Coronary artery (tissue), 2 donors: ENCODE results near the gene MB21D2.

Source experiments
- DNase-seq: peaks from one replicate; pipeline ENCODE4 v3.0.0-alpha.2; 2017; ENCODE audit warnings: low spot score
- H3K27ac ChIP-seq, 2 donors: fragments of 200-600 bp; sonication (generic); one replicate each; pipeline ENCODE4 v1.5.1; 2016 to 2019
- H3K4me3 ChIP-seq: fragments of 200-600 bp; sonication (generic); 2 replicates; pipeline ENCODE4 v1.5.1; 2016; ENCODE audit warnings: mild to moderate bottlenecking, moderate library complexity
- CTCF ChIP-seq: fragments of 200-600 bp; sonication (generic); IDR thresholded peaks from one replicate; pipeline ENCODE4 v1.5.1; 2019; ENCODE audit warnings: antibody characterized with exemption

Gene MB21D2

GRCh38 chr3:192947421-192947820 is 29.8 kb upstream of the MB21D2 start:
- Histone ChIP-seq H3K4me3 (no peak overlapping the region), H3K27ac (no peak overlapping the region)
- TF ChIP-seq CTCF: no peak
- no peak for DNase-seq

GRCh38 chr3:192943393-192943792 is 25.7 kb upstream of the MB21D2 start:
- no peak overlapping the region for H3K4me3 ChIP-seq
- no peak for DNase-seq
- no peak overlapping the region for H3K27ac ChIP-seq
- no peak for TF ChIP-seq CTCF

GRCh38 chr3:192942625-192943024 is 25.0 kb upstream of the MB21D2 start:
- no peak overlapping the region for H3K27ac ChIP-seq
- H3K4me3 ChIP-seq: no peak overlapping the region
- DNase-seq: no peak
- TF ChIP-seq CTCF: no peak

- Histone ChIP-seq H3K4me3 (no peak overlapping the region), H3K27ac (no peak overlapping the region)
- TF ChIP-seq CTCF: no peak
- DNase-seq: no peak
Measured at GRCh38 chr3:192940129-192940528, 22.5 kb upstream of the MB21D2 start.

- no peak for DNase-seq
- Histone ChIP-seq H3K4me3 (no peak overlapping the region), H3K27ac (no peak overlapping the region)
- TF ChIP-seq CTCF: no peak
Measured at GRCh38 chr3:192935441-192935840, 17.8 kb upstream of the MB21D2 start.

GRCh38 chr3:192933779-192934460 is 16.3 kb upstream of the MB21D2 start:
- TF ChIP-seq CTCF: no peak
- Histone ChIP-seq H3K27ac (no peak overlapping the region), H3K4me3 (no peak overlapping the region)
- no peak for DNase-seq

- no peak for DNase-seq
- H3K4me3 ChIP-seq: no peak overlapping the region
- H3K27ac ChIP-seq: no peak overlapping the region
- TF ChIP-seq CTCF: no peak
Measured at GRCh38 chr3:192933259-192933658, 15.6 kb upstream of the MB21D2 start.
